Vagina (tissue), 2 donors: ENCODE data around the gene RPL27.

Experiments
- CTCF ChIP-seq, 3 experiments: fragments of 450-650 bp in 2 of 3; fragments of 200-600 bp in 1 of 3; sonication (generic) in 1 of 3; IDR thresholded peaks; one replicate each; pipeline ENCODE4 v1.5.1; 2017 to 2019; ENCODE audit warnings: antibody characterized with exemption in 3 of 3, mild to moderate bottlenecking in 2 of 3, moderate library complexity in 2 of 3
- POLR2A ChIP-seq, 2 donors: fragments of 450-650 bp; IDR thresholded peaks; one replicate each; pipeline ENCODE4 v1.6.1; 2017; ENCODE audit warnings: antibody characterized with exemption in 2 of 2, mild to moderate bottlenecking in 2 of 2, moderate library complexity in 2 of 2

- TF ChIP-seq CTCF (IDR thresholded peaks at IDR 0.05): no peak
- TF ChIP-seq POLR2A (IDR thresholded peaks at IDR 0.05): no peak
These were observed 36.0 kb downstream of the RPL27 start for GRCh38 chr17:43033948-43034881.
